ENCODE results near the gene C2CD2.

DNA sequence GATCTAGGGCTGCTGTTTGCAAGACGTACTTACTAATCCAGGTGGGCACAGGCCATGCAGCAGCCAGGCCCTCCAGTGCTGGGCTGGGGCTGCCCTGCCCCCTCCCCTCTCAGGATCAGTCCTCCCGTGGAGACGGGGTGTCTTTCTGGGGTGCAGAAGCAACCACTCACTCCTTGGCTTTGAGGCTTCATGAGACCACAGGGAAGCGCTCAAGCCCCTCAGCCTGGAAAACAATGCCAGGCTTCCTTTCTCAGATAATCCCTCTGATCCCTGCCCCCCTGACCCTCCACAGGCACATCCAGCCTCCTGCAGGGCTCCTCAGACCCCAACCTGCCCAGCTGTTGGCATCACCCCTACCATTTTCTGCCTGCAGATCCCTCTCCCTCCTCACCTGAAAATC, 13.9 kb upstream of the C2CD2 start:
- TF ChIP-seq TAF1 (IDR thresholded peaks at IDR 0.05; ENCODE audit: low read depth, low read length) (no peak), POLR2AphosphoS5 (IDR thresholded peaks at IDR 0.05; ENCODE audit: low read depth, low read length) (no peak)

All from GM12891 (cell line).